Sigmoid colon (tissue), 4 donors: Measurements from ENCODE around the gene PDE6D.

ENCODE experiments used
- CTCF ChIP-seq, 4 experiments: fragments of 450-650 bp in 3 of 4; fragments of 200-600 bp in 1 of 4; IDR thresholded peaks; one replicate each; pipeline ENCODE4 v1.5.1; 2016 to 2019; ENCODE audit warnings: antibody characterized with exemption in 4 of 4, mild to moderate bottlenecking in 3 of 4, moderate library complexity in 2 of 4
- EP300 ChIP-seq, 4 donors: sonication (generic); formaldehyde crosslinking; IDR thresholded peaks; one replicate each; pipeline ENCODE4 v1.6.1; 2017; ENCODE audit warnings: antibody characterized with exemption in 4 of 4
- POLR2A ChIP-seq, 2 donors: fragments of 450-650 bp; IDR thresholded peaks; one replicate each; pipeline ENCODE4 v1.6.1; 2016; ENCODE audit warnings: antibody characterized with exemption in 2 of 2, mild to moderate bottlenecking in 2 of 2, moderate library complexity in 2 of 2
- POLR2AphosphoS5 ChIP-seq, 4 donors: sonication (generic); formaldehyde crosslinking; IDR thresholded peaks; one replicate each; pipeline ENCODE4 v1.6.1; 2017; ENCODE audit warnings: antibody characterized with exemption in 4 of 4

GRCh38 chr2:231745303-231746038 is 35.6 kb downstream of the PDE6D start:
- no peak for TF ChIP-seq POLR2AphosphoS5 (IDR thresholded peaks at IDR 0.05)
- TF ChIP-seq POLR2A (IDR thresholded peaks at IDR 0.05), result no peak
- no peak for TF ChIP-seq CTCF (IDR thresholded peaks at IDR 0.05)
- TF ChIP-seq EP300 (IDR thresholded peaks at IDR 0.05), result no peak
